ENCODE results near the gene RAG2. TPM values are rescaled to one million over a fixed set of nuclear protein-coding genes. Genes with fewer than 3 reads are reported as not detected.

Gene RAG2
- total RNA-seq, 1 experiment from 2014 or later, result not detected

DNA sequence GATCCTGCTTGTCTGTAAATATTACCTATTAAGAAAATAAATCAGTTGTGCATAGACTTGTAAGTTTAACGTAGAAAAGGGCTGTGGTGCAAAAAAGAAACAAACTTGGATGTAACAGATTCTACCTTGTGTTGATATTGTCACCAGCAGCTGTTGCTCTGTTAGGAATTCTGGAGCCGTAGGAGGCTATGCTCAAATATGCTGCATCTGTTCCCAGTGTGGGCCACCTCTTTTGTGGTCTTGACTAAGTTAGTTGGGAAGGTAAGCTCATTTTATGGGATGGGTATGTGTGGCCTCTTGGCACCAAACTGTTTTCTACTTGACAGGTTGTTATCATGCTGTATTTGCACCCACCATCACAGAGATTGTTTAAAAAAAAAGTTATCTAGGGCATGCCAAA is 29.4 kb upstream of the RAG2 start:
- Histone ChIP-seq H3K14ac (ENCODE audit: insufficient read depth, low read length) (no peak overlapping the region), H3T11ph (ENCODE audit: low read length) (no peak overlapping the region), H3K79me2 (ENCODE audit: insufficient read depth, low read length) (no peaks in the 10 kb centered on the region), H4K8ac (replicated peaks; ENCODE audit: insufficient read length, low read depth, low read length) (no peak overlapping the region), H3K79me1 (ENCODE audit: insufficient read depth, low read depth, low read length, poor library complexity, severe bottlenecking) (no peaks in the 10 kb centered on the region), H3K18ac (ENCODE audit: insufficient read length, low read depth, low read length) (no peak overlapping the region), H3K27ac (ENCODE audit: insufficient read length, low read depth, low read length) (no peak overlapping the region), H3K27me3 (ENCODE audit: insufficient read depth, low read length) (no peaks in the 10 kb centered on the region), H2BK120ac (ENCODE audit: low read depth, low read length, poor library complexity, severe bottlenecking) (no peak overlapping the region), H3K23me2 (ENCODE audit: insufficient read length, low read depth, low read length, poor library complexity, severe bottlenecking) (peaks cover 2% of the 10 kb centered on the region), H2BK20ac (ENCODE audit: low read depth, low read length, poor library complexity, severe bottlenecking) (no peak overlapping the region), H3K4ac (ENCODE audit: low read depth, low read length) (no peak overlapping the region), H3K9me3 (ENCODE audit: control insufficient read depth, low read depth, low read length) (no peaks in the 10 kb centered on the region), H2BK15ac (ENCODE audit: low read depth, low read length) (no peak overlapping the region), H4K20me1 (ENCODE audit: control insufficient read depth, insufficient read depth, insufficient read length) (no peaks in the 10 kb centered on the region), H3K4me2 (ENCODE audit: insufficient read depth, insufficient read length, low read length) (no peak overlapping the region), H2BK12ac (ENCODE audit: insufficient read length, low read depth, low read length) (no peak overlapping the region), H2BK5ac (ENCODE audit: insufficient read length, low read length) (no peak overlapping the region), H2AK5ac (ENCODE audit: insufficient read length, low read length) (no peak overlapping the region), H3K56ac (ENCODE audit: insufficient read length, low read depth, low read length) (no peak overlapping the region), H2AFZ (ENCODE audit: low read length) (no peak overlapping the region), H3K4me1 (ENCODE audit: insufficient read depth, low read length) (no peaks in the 10 kb centered on the region), H4K91ac (ENCODE audit: insufficient read length, low read depth, low read length) (no peak overlapping the region), H3K23ac (ENCODE audit: insufficient read length, low read depth, low read length) (no peak overlapping the region), H3K9ac (ENCODE audit: extremely low read depth, insufficient read length, low read length) (no peak overlapping the region), H4K5ac (ENCODE audit: insufficient read length, low read depth, low read length) (no peak overlapping the region)
- Mint-ChIP-seq H3K27ac (no peak overlapping the region), H3K4me3 (no peak overlapping the region), H3K27me3 (ENCODE audit: low read depth) (no peaks in the 10 kb centered on the region), H3K9me3 (no peaks in the 10 kb centered on the region), H3K4me1 (peaks cover 0 to 3% of the 10 kb centered on the region in 2 experiments; a peak in 1 of 4 replicates), H3K36me3 (ENCODE audit: insufficient read depth in 1 of 3, low read depth in 3 of 3) (no peaks in the 10 kb centered on the region)
- no CpG with 5 or more reads among the region's 2 CpGs for WGBS (ENCODE audit: extremely low coverage, insufficient read length, low lambda C conversion rate)
- TF ChIP-seq, protein P1, sequence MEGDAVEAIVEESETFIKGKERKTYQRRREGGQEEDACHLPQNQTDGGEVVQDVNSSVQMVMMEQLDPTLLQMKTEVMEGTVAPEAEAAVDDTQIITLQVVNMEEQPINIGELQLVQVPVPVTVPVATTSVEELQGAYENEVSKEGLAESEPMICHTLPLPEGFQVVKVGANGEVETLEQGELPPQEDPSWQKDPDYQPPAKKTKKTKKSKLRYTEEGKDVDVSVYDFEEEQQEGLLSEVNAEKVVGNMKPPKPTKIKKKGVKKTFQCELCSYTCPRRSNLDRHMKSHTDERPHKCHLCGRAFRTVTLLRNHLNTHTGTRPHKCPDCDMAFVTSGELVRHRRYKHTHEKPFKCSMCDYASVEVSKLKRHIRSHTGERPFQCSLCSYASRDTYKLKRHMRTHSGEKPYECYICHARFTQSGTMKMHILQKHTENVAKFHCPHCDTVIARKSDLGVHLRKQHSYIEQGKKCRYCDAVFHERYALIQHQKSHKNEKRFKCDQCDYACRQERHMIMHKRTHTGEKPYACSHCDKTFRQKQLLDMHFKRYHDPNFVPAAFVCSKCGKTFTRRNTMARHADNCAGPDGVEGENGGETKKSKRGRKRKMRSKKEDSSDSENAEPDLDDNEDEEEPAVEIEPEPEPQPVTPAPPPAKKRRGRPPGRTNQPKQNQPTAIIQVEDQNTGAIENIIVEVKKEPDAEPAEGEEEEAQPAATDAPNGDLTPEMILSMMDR (conservative IDR thresholded peaks at IDR 0.05), result no peak
- no peak for DNase-seq

Data from H9 (cell line).